GM21825 (cell line): ENCODE results near the gene CAD.

Experiments
- ATAC-seq: cut with Tn5 transposase; IDR thresholded peaks from one replicate; pipeline ENCODE4 v1.9.1; 2021; ENCODE audit warnings: mild to moderate bottlenecking, moderate library complexity; ENCODE audit not compliant: unreplicated experiment

The CAD gene

GRCh38 chr2:27222407-27222806, 5.2 kb downstream of the CAD start:
- no peak for ATAC-seq

GRCh38 chr2:27223416-27223815, 6.2 kb downstream of the CAD start:
- ATAC-seq: no peak

- no peak for ATAC-seq
Observed at GRCh38 chr2:27225526-27225925, 8.4 kb downstream of the CAD start.

- no peak for ATAC-seq
Observed at GRCh38 chr2:27227501-27227900, 10.3 kb downstream of the CAD start.

GRCh38 chr2:27231921-27232320, 14.8 kb downstream of the CAD start:
- no peak for ATAC-seq

GRCh38 chr2:27233341-27233740, 16.2 kb downstream of the CAD start:
- ATAC-seq: no peak

- ATAC-seq: no peak
Observed at GRCh38 chr2:27236136-27236535, 19.0 kb downstream of the CAD start.

GRCh38 chr2:27236626-27237025, 19.5 kb downstream of the CAD start:
- no peak for ATAC-seq

GRCh38 chr2:27237341-27237945, 20.3 kb downstream of the CAD start:
- ATAC-seq: no peak

- ATAC-seq: no peak
Observed at GRCh38 chr2:27238976-27239375, 21.8 kb downstream of the CAD start.

GRCh38 chr2:27240406-27240805, 23.2 kb downstream of the CAD start:
- no peak for ATAC-seq

- no peak for ATAC-seq
Observed at GRCh38 chr2:27241761-27242613, 24.8 kb downstream of the CAD start.

- ATAC-seq: no peak
Observed at GRCh38 chr2:27242614-27242951, 25.4 kb downstream of the CAD start.

- ATAC-seq: no peak
Observed at GRCh38 chr2:27243391-27244130, 26.4 kb downstream of the CAD start.

- no peak for ATAC-seq
Observed at GRCh38 chr2:27245116-27245515, 27.9 kb downstream of the CAD start.

GRCh38 chr2:27245626-27246025, 28.5 kb downstream of the CAD start:
- no peak for ATAC-seq

GRCh38 chr2:27247893-27248292, 30.7 kb downstream of the CAD start:
- ATAC-seq: no peak

- ATAC-seq: no peak
Observed at GRCh38 chr2:27249159-27249890, 32.2 kb downstream of the CAD start.

GRCh38 chr2:27249891-27250651, 32.9 kb downstream of the CAD start:
- ATAC-seq: no peak

GRCh38 chr2:27250652-27251379, 33.6 kb downstream of the CAD start:
- no peak for ATAC-seq
